ENCODE measurements around the gene VAPA. TPM values are rescaled to one million over a fixed set of nuclear protein-coding genes. Genes with fewer than 3 reads are reported as not detected.

VAPA gene
- total RNA-seq, 1 donor from 2014 or later = 210 TPM

DNA sequence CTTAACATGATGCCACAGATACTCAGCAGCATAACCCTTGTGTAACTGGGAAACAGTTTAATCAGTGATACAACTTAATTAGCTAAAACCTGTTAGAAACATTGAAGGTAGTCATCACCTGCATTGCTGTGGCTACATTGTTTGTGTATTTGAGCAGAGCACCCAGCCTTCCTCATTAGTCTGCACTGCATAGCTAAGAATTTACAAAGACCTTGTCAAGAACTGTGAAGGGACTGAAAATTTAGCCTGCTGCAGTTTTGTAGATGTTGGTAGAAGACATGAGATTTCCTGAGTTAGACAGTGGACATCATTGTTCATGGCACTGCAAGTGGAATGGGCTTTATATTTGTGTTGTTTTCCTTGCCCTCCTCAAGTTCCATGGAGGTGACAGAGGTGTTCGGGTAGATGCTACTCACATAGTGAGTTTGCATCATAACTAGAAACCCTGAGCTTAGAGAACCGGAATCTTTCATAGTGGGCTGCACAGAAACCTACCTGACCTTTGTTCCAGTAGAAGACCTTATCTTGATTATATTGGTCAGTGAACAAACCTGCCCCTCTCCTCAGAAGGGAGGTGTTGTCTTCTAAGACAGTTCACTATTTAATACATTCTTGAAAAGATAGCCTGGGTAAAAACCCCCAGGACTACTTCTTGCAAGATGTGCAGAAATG lies 12.5 kb downstream of the VAPA start:
- no peaks in the 10 kb centered on the region for H3K27me3 ChIP-seq
- no peaks in the 10 kb centered on the region for H3K36me3 ChIP-seq
- TF ChIP-seq POLR2AphosphoS5 (IDR thresholded peaks at IDR 0.05; ENCODE audit: insufficient read depth in 1 of 2, low read depth in 1 of 2) = no peak
- TF ChIP-seq, protein P1, sequence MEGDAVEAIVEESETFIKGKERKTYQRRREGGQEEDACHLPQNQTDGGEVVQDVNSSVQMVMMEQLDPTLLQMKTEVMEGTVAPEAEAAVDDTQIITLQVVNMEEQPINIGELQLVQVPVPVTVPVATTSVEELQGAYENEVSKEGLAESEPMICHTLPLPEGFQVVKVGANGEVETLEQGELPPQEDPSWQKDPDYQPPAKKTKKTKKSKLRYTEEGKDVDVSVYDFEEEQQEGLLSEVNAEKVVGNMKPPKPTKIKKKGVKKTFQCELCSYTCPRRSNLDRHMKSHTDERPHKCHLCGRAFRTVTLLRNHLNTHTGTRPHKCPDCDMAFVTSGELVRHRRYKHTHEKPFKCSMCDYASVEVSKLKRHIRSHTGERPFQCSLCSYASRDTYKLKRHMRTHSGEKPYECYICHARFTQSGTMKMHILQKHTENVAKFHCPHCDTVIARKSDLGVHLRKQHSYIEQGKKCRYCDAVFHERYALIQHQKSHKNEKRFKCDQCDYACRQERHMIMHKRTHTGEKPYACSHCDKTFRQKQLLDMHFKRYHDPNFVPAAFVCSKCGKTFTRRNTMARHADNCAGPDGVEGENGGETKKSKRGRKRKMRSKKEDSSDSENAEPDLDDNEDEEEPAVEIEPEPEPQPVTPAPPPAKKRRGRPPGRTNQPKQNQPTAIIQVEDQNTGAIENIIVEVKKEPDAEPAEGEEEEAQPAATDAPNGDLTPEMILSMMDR (IDR thresholded peaks at IDR 0.05) = no peak
- no peak for TF ChIP-seq POLR2A (IDR thresholded peaks at IDR 0.05)
- no peaks in the 10 kb centered on the region for H3K9me3 ChIP-seq
- H3K27ac ChIP-seq = no peak overlapping the region
- no peak overlapping the region for H3K4me3 ChIP-seq
- H3K4me1 ChIP-seq = peaks cover 95% of the 10 kb centered on the region
- intact Hi-C loops (cut with DNase I) = no loop called here
- DNase-seq (ENCODE audit: extremely low spot score in 2 of 2) = no peak

DNA sequence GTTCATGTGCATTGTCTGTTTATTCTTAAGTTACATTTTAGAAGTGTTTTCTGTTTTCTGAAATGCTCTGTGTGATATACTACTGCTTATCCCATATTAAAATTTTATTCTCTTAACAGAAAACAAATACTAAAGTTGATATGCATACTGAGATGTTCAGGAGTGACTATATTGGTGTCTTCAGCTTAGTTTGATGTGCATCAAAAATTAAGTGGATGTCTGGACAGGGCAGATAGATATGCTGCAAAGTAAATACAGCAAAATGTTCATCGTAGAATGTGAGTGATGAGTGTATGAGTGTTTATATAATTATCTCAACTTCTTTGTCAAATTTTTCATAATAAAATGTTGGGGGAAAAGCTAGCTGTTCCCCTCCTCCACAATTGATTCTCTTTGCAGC lies 13.2 kb downstream of the VAPA start:
- Histone ChIP-seq H3K4me3 (no peak overlapping the region), H3K27me3 (no peaks in the 10 kb centered on the region), H3K9me3 (no peaks in the 10 kb centered on the region), H3K36me3 (no peaks in the 10 kb centered on the region), H3K27ac (no peak overlapping the region), H3K4me1 (peaks cover 94% of the 10 kb centered on the region)
- intact Hi-C loops (cut with DNase I) = no loop called here
- DNase-seq (ENCODE audit: extremely low spot score in 2 of 2) = no peak
- no peak for TF ChIP-seq POLR2A (IDR thresholded peaks at IDR 0.05)
- TF ChIP-seq POLR2AphosphoS5 (IDR thresholded peaks at IDR 0.05; ENCODE audit: insufficient read depth in 1 of 2, low read depth in 1 of 2) = no peak
- TF ChIP-seq, protein P1 (IDR thresholded peaks at IDR 0.05) = no peak

GRCh38 chr18:9927392-9928063 lies 13.7 kb downstream of the VAPA start:
- Histone ChIP-seq H3K4me1 (peaks cover 89% of the 10 kb centered on the region), H3K27me3 (no peaks in the 10 kb centered on the region), H3K27ac (no peak overlapping the region), H3K9me3 (no peaks in the 10 kb centered on the region), H3K4me3 (no peak overlapping the region), H3K36me3 (no peaks in the 10 kb centered on the region)
- TF ChIP-seq POLR2A (IDR thresholded peaks at IDR 0.05) = no peak
- TF ChIP-seq POLR2AphosphoS5 (IDR thresholded peaks at IDR 0.05; ENCODE audit: insufficient read depth in 1 of 2, low read depth in 1 of 2) = no peak
- DNase-seq (ENCODE audit: extremely low spot score in 2 of 2) = no peak
- intact Hi-C loops (cut with DNase I) = no loop called here

GRCh38 chr18:9928646-9929259 lies 14.9 kb downstream of the VAPA start:
- peaks cover 83% of the 10 kb centered on the region for H3K4me1 ChIP-seq
- intact Hi-C loops (cut with DNase I) = no loop called here

GRCh38 chr18:9930299-9930884 lies 16.6 kb downstream of the VAPA start:
- intact Hi-C loops (cut with DNase I) = no loop called here
- no peak for DNase-seq (ENCODE audit: extremely low spot score in 2 of 2)
- Histone ChIP-seq H3K4me3 (no peak overlapping the region), H3K36me3 (peaks cover 0 to 17% of the 10 kb centered on the region in 2 donors), H3K9me3 (no peaks in the 10 kb centered on the region), H3K27ac (no peak overlapping the region), H3K4me1 (peaks cover 71% of the 10 kb centered on the region), H3K27me3 (no peaks in the 10 kb centered on the region)
- no peak for TF ChIP-seq POLR2A (IDR thresholded peaks at IDR 0.05)

More at GRCh38 chr18:9928646-9929259, 14.9 kb downstream of the VAPA start:
- Histone ChIP-seq H3K27ac (no peak overlapping the region), H3K4me3 (no peak overlapping the region), H3K27me3 (no peaks in the 10 kb centered on the region), H3K9me3 (no peaks in the 10 kb centered on the region), H3K36me3 (peaks cover 0 to 9% of the 10 kb centered on the region in 2 donors)
- TF ChIP-seq POLR2A (IDR thresholded peaks at IDR 0.05) = no peak
- TF ChIP-seq, protein P1 (IDR thresholded peaks at IDR 0.05) = no peak
- TF ChIP-seq POLR2AphosphoS5 (IDR thresholded peaks at IDR 0.05; ENCODE audit: insufficient read depth in 1 of 2, low read depth in 1 of 2) = no peak
- DNase-seq (ENCODE audit: extremely low spot score in 2 of 2) = no peak

Measured in vagina (tissue), 2 donors.